A673 (cell line): Measurements from ENCODE around the gene TENM3. TPM values are rescaled to one million over a fixed set of nuclear protein-coding genes. Genes with fewer than 3 reads are reported as not detected.

Experiments used
- BruUV-seq: library from RNA; stranded (reverse); fragments of 400-500 nt; replicated peaks from 2 replicates; lab custom pipeline; 2021; lab: Mats Ljungman, UMichigan
- CTCF ChIA-PET: fragments of 300-600 bp; sonication (Branson Sonifier 250); formaldehyde crosslinking; loops from one replicate; lab custom pipeline; 2022; ENCODE audit warnings: antibody characterized with exemption; lab: Charles Lee
- POLR2A ChIA-PET: fragments of 300-600 bp; sonication (Branson Sonifier 250); formaldehyde crosslinking; loops from one replicate; lab custom pipeline; 2022; ENCODE audit warnings: antibody characterized with exemption; ENCODE audit not compliant: low non-redundant PET; lab: Charles Lee
- DNase-seq: peaks from one replicate; pipeline ENCODE4 v3.0.0-alpha.2; 2015; ENCODE audit warnings: low spot score
- H3K27ac ChIP-seq: fragments of 200-600 bp; sonication (generic); 2 replicates; pipeline ENCODE4 v1.5.1; 2016; ENCODE audit warnings: mixed run types, low read depth, mild to moderate bottlenecking, mixed read lengths, antibody characterized with exemption, low read length; ENCODE audit not compliant: poor library complexity, severe bottlenecking
- H3K27me3 ChIP-seq: fragments of 200-600 bp; sonication (generic); replicated peaks from 2 replicates; pipeline ENCODE4 v1.6.1; 2017; ENCODE audit warnings: mixed run types, low read depth, mild to moderate bottlenecking, mixed read lengths, antibody characterized with exemption, low read length; ENCODE audit not compliant: insufficient read depth, poor library complexity
- H3K36me3 ChIP-seq: fragments of 200-600 bp; sonication (generic); 2 replicates; pipeline ENCODE4 v1.6.1; 2016; ENCODE audit warnings: mixed run types, mild to moderate bottlenecking, mixed read lengths, antibody characterized with exemption, low read length; ENCODE audit not compliant: insufficient read depth, poor library complexity, severe bottlenecking
- H3K4me1 ChIP-seq: fragments of 200-600 bp; sonication (generic); 2 replicates; pipeline ENCODE4 v1.6.1; 2017; ENCODE audit warnings: mixed run types, mild to moderate bottlenecking, mixed read lengths, antibody characterized with exemption, low read length; ENCODE audit not compliant: insufficient read depth, poor library complexity, severe bottlenecking
- H3K4me3 ChIP-seq: fragments of 200-600 bp; sonication (generic); 2 replicates; pipeline ENCODE4 v1.5.1; 2016; ENCODE audit warnings: low read depth, mixed run types, mild to moderate bottlenecking, mixed read lengths, low read length; ENCODE audit not compliant: poor library complexity, severe bottlenecking
- H3K9me3 ChIP-seq: fragments of 200-600 bp; sonication (generic); 2 replicates; pipeline ENCODE4 v1.6.1; 2016; ENCODE audit warnings: mixed run types, low read depth, mild to moderate bottlenecking, mixed read lengths, antibody characterized with exemption, low read length; ENCODE audit not compliant: poor library complexity, severe bottlenecking
- EZH2 ChIP-seq: fragments of 200-600 bp; sonication (generic); IDR thresholded peaks from 2 replicates; pipeline ENCODE4 v1.6.1; 2017; ENCODE audit warnings: borderline replicate concordance, low read depth, mild to moderate bottlenecking, mixed read lengths, antibody characterized with exemption, low read length; ENCODE audit not compliant: poor library complexity, severe bottlenecking
- intact Hi-C: fragments of 100-400 bp; cut with micrococcal nuclease; formaldehyde crosslinking; loops from one replicate; pipeline ENCODE4 v1.10.0; 2022; ENCODE audit not compliant: unreplicated experiment
- total RNA-seq: library from RNA; stranded (reverse); gene quantifications from 2 replicates; pipeline ENCODE4 v1.2.3, GENCODE V29; 2021
- TF ChIP-seq, protein P1 (sequence below): fragments of 300-800, 200-600 bp; sonication (generic); conservative IDR thresholded peaks from 2 replicates; pipeline ENCODE4 v1.5.1; 2017; ENCODE audit warnings: low read depth, mild to moderate bottlenecking, antibody characterized with exemption, low read length, moderate library complexity, mixed read lengths

Gene TENM3
- total RNA-seq, 1 experiment from 2014 or later = 26.4 TPM

DNA sequence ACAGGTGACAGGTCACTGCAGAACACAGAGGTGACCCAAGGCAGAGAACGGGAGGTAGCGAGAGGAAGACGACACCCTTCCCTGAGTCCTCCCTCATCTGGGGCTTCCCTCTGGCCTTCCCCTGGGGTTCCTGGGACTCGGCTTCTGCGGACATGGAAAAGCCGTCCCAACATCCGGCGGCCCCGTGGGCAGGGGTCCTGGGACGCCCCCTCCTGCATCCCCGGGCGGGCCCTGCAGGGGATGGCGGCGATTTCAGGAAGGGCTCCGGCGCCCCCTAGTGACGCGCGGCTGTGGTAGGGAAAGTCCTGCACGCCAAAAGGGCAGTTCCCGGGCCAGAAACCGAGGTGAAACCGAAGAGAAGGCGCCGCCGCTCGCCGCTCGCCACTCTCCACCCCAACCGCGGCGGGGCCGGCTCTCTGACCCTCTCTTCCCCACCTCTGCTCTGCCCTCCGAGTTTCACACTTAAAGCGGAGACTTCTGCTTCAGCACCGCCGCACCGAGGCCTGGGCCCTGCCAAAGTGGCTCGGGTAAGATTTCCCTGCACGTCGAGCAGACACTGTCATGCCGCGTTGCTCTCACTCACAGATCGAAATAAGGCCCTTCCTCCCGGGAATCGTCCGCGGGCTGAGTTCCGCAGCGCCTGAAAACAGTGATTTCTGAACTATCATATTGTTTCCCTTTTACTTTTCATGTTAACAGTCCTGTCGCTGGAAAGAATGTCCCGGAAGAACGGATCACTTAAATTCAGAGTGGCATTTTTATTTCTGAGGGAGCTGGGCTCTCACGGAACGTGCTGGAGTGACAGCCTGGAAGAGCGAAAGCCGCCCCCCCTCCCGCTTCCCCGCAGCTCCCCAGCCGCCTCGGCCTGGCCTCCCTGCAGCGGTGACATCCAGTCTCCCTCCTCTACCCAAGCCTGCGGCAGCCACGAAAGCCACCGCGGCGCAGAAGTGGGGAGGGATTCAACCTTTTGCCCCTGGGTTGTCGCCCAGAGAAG, 563.4 kb downstream of the TENM3 start:
- intact Hi-C loops = loop anchor here (2.0 to 10.0 kb wide), 6 partner anchors 246 to 1664 kb away; no protein-coding TSS in a partner anchor
- Histone ChIP-seq H3K27me3 (no peaks in the 10 kb centered on the region), H3K27ac (no peak overlapping the region), H3K4me3 (peak overlapping the region; percentile 18), H3K36me3 (no peaks in the 10 kb centered on the region), H3K9me3 (no peaks in the 10 kb centered on the region), H3K4me1 (no peaks in the 10 kb centered on the region)
- peak; percentile 73 for DNase-seq
- no peak for TF ChIP-seq EZH2
- TF ChIP-seq, protein P1, sequence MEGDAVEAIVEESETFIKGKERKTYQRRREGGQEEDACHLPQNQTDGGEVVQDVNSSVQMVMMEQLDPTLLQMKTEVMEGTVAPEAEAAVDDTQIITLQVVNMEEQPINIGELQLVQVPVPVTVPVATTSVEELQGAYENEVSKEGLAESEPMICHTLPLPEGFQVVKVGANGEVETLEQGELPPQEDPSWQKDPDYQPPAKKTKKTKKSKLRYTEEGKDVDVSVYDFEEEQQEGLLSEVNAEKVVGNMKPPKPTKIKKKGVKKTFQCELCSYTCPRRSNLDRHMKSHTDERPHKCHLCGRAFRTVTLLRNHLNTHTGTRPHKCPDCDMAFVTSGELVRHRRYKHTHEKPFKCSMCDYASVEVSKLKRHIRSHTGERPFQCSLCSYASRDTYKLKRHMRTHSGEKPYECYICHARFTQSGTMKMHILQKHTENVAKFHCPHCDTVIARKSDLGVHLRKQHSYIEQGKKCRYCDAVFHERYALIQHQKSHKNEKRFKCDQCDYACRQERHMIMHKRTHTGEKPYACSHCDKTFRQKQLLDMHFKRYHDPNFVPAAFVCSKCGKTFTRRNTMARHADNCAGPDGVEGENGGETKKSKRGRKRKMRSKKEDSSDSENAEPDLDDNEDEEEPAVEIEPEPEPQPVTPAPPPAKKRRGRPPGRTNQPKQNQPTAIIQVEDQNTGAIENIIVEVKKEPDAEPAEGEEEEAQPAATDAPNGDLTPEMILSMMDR = peak; percentile 93
- POLR2A ChIA-PET = interaction anchor here (0.6 kb wide), 2 partner anchors 118 to 351 kb away, joined by 4 to 5 read pairs; no protein-coding TSS in a partner anchor
- no TSS peak for BruUV-seq
- CTCF ChIA-PET = interaction anchor here (0.6 to 0.7 kb wide), 2 partner anchors 1277 to 1330 kb away, joined by 4 to 7 read pairs; no protein-coding TSS in a partner anchor

DNA sequence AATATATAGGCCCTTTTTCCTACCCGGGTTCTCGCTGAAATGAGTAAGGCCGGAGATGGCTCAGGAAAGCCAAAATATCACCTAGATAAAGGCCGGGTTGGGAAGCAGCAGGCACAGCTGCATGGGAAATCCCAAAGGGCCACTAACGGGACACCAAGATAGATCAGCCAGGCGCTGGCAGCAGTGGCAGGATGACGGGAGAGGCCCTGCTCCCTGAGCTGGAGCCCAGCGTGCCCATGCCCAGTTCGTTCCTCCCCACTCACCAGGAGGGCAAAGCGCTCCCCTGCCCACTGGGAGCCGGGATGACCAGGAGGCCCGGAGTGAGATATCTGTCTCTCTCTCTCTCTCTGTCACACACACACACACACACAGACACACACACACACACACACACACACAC, 564.1 kb downstream of the TENM3 start:
- intact Hi-C loops = loop anchor here (2.0 to 10.0 kb wide), 6 partner anchors 247 to 1665 kb away; no protein-coding TSS in a partner anchor
- ChIA-PET POLR2A (no interaction called here), CTCF (no interaction called here)
- Histone ChIP-seq H3K4me1 (no peaks in the 10 kb centered on the region), H3K27me3 (no peaks in the 10 kb centered on the region), H3K9me3 (no peaks in the 10 kb centered on the region), H3K27ac (no peak overlapping the region), H3K4me3 (no peak overlapping the region), H3K36me3 (no peaks in the 10 kb centered on the region)
- TF ChIP-seq, protein P1 = no peak
- no peak for TF ChIP-seq EZH2
- no peak for DNase-seq
- no TSS peak for BruUV-seq

DNA sequence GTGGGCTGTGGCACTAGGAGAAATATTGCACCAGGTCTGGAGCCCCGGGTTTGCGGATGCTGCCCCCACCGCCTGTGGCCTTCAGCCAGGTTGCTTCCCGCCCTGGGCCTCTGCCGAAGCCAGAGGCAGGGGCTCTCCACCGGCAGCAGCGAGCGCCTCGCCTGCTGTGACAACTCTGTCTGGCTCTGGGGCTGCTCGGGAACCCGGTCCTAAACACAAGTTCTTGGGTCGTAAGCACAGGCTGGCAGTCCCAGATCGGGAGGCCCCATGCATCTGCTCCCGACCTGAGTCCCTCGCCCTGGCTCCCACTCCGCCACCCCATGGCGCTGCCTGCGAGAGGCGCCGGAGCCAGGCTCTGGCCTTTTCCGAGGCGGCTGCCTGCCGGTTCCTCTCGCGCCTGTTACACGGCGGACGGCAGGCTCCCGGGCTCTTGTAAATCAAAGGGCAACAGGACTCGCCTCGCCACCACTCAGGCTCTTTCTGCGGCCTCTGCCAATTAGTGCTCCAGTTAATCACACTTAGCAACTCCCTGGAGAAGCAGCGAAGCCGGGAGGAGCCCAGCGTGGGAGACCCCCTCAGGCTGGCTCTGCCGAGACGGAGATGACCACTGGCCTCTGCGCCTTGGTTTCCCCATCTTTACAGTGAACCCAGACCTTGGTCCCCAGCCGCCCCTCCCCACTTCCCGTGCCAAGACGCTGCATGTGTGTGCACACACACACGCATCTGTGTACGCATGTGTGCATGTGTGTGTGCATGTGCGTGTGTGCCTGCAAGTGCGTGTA, 564.8 kb downstream of the TENM3 start:
- no peaks in the 10 kb centered on the region for H3K4me1 ChIP-seq
- CTCF ChIA-PET = no interaction called here
- POLR2A ChIA-PET = no interaction called here
- DNase-seq = no peak
- H3K27ac ChIP-seq = no peak overlapping the region
- no peaks in the 10 kb centered on the region for H3K9me3 ChIP-seq
- H3K36me3 ChIP-seq = no peaks in the 10 kb centered on the region
- BruUV-seq = no TSS peak
- no peaks in the 10 kb centered on the region for H3K27me3 ChIP-seq
- TF ChIP-seq, protein P1 = no peak
- no peak for TF ChIP-seq EZH2
- intact Hi-C loops = loop anchor here (2.0 to 10.0 kb wide), 7 partner anchors 115 to 1666 kb away; no protein-coding TSS in a partner anchor
- H3K4me3 ChIP-seq = no peak overlapping the region
